Left lung (tissue), 10 donors: ENCODE results near the gene STK11. TPM values are rescaled to one million over a fixed set of nuclear protein-coding genes. Genes with fewer than 3 reads are reported as not detected.

Experiments used
- ATAC-seq: fragments of 200-7000 bp; cut with Tn5 transposase; one replicate; pipeline ENCODE4 v1.9.1; 2020; ENCODE audit warnings: moderate library complexity
- DNase-seq, 4 donors: peaks; one replicate each; pipeline ENCODE4 v3.0.0-alpha.2; 2013 to 2020
- H3K27ac ChIP-seq, 2 donors: fragments of 200-600 bp; sonication (generic) in 1 of 2; one replicate each; pipeline versions ENCODE4 v1.5.0 to v1.8.0; 2020 to 2021
- H3K27me3 ChIP-seq, 2 donors: fragments of 200-600 bp; sonication (generic) in 1 of 2; one replicate each; pipeline versions ENCODE4 v1.5.0 to v1.8.0; 2020 to 2021
- H3K36me3 ChIP-seq, 2 donors: fragments of 200-600 bp; sonication (generic) in 1 of 2; one replicate each; pipeline versions ENCODE4 v1.5.0 to v1.8.0; 2020 to 2021
- H3K4me1 ChIP-seq, 2 donors: fragments of 200-600 bp; one replicate each; pipeline ENCODE4 v1.8.0; 2021
- H3K4me3 ChIP-seq, 2 donors: fragments of 200-600 bp; sonication (generic) in 1 of 2; one replicate each; pipeline versions ENCODE4 v1.5.0 to v1.8.0; 2020 to 2021; ENCODE audit warnings: mild to moderate bottlenecking in 1 of 2
- H3K9me3 ChIP-seq, 2 donors: fragments of 200-600 bp; sonication (generic) in 1 of 2; one replicate each; pipeline versions ENCODE4 v1.5.0 to v1.8.0; 2020 to 2021
- intact Hi-C, 2 donors: fragments of 100-400 bp; cut with DNase I; formaldehyde crosslinking; loops; one replicate each; pipeline versions ENCODE4 v1.11.2 to v1.14.2; 2022
- polyA plus RNA-seq, 6 donors: library from polyadenylated mRNA; unstranded; fragments of 120-200 nt; gene quantifications; one replicate each; pipeline ENCODE4 v1.2.1, GENCODE V29; 2013; ENCODE audit not compliant: insufficient read length in 6 of 6
- total RNA-seq, 2 donors: library from RNA; stranded (reverse); fragmentation: NEBNext Ultra II Directional; extraction: Animal tissue kit (Norgen Biotek cat#: 25700); gene quantifications; one replicate each; pipeline ENCODE4 v1.2.1, GENCODE V29; 2021
- TF ChIP-seq, protein P1 (sequence below), 2 donors: fragments of 200-600 bp; sonication (generic) in 1 of 2; IDR thresholded peaks; one replicate each; pipeline versions ENCODE4 v1.5.0 to v1.8.0; 2021; ENCODE audit warnings: antibody characterized with exemption in 2 of 2
- donor health status: DM: no; HTN: yes; CAD: no.
- donor health status: DM: no; HTN: no; CAD: no.

Gene STK11
- total and polyA plus RNA-seq, 8 donors: 42.6 to 58.4 (median 51.1) TPM

GRCh38 chr19:1250437-1251260, 45.1 kb downstream of the STK11 start:
- H3K27ac ChIP-seq: peak overlapping the region; percentile 97 to 99
- intact Hi-C loops: no loop called here
- DNase-seq (peak in 2 of 4 donors; percentile 60 to 84), ATAC-seq (no peak)
- TF ChIP-seq, protein P1, sequence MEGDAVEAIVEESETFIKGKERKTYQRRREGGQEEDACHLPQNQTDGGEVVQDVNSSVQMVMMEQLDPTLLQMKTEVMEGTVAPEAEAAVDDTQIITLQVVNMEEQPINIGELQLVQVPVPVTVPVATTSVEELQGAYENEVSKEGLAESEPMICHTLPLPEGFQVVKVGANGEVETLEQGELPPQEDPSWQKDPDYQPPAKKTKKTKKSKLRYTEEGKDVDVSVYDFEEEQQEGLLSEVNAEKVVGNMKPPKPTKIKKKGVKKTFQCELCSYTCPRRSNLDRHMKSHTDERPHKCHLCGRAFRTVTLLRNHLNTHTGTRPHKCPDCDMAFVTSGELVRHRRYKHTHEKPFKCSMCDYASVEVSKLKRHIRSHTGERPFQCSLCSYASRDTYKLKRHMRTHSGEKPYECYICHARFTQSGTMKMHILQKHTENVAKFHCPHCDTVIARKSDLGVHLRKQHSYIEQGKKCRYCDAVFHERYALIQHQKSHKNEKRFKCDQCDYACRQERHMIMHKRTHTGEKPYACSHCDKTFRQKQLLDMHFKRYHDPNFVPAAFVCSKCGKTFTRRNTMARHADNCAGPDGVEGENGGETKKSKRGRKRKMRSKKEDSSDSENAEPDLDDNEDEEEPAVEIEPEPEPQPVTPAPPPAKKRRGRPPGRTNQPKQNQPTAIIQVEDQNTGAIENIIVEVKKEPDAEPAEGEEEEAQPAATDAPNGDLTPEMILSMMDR (IDR thresholded peaks at IDR 0.05): no peak
- no peaks in the 10 kb centered on the region for H3K27me3 ChIP-seq
- H3K4me1 ChIP-seq: peaks cover 15 to 57% of the 10 kb centered on the region in 2 donors
- H3K9me3 ChIP-seq: no peaks in the 10 kb centered on the region
- H3K4me3 ChIP-seq: peak overlapping the region; percentile 78 to 99
- H3K36me3 ChIP-seq: peaks cover 7 to 46% of the 10 kb centered on the region in 2 donors

GRCh38 chr19:1251330-1252220, 46.0 kb downstream of the STK11 start:
- DNase-seq: peak in 2 of 4 donors; percentile 90 to 95
- no peaks in the 10 kb centered on the region for H3K27me3 ChIP-seq
- peaks cover 15 to 57% of the 10 kb centered on the region in 2 donors for H3K4me1 ChIP-seq
- no peaks in the 10 kb centered on the region for H3K9me3 ChIP-seq
- TF ChIP-seq, protein P1 (IDR thresholded peaks at IDR 0.05): no peak
- H3K27ac ChIP-seq: peak overlapping the region; percentile 97 to 99
- intact Hi-C loops: no loop called here
- ATAC-seq: peak; percentile 1
- H3K4me3 ChIP-seq: peak overlapping the region; percentile 78 to 99
- peaks cover 9 to 55% of the 10 kb centered on the region in 2 donors for H3K36me3 ChIP-seq

DNA sequence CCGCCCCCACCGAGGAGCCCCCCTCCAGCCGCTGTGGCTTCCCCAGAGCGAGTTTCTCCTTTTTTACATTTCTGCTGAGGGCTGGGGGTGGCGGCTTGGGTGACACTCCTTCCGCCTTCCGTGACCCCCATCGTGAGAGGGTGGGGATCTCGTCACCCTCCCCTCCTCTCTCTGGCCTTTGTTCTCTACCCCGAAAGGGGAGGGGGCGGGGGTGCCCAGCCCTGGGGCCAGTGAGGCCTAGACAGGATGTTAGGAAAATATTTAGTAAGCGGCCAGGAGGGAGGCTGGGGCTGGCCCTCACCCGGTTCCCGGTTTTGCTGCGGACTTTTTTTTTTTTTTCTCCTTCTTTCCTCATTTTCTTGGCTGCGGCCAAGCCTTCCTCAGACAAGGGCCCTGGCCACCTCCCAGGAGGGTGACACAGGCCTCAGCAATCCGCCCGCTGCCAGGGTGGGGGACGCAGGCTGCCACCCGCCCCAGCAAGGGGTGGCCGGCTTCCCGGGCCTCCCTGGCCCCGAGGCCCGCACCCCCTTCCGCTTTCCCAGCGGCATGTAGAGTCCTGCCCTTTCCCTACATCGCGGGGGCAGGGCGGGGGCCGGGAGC, 46.7 kb downstream of the STK11 start:
- intact Hi-C loops: no loop called here
- DNase-seq: peak in 3 of 4 donors; percentile 93 to 96 (median 93)
- TF ChIP-seq, protein P1 (IDR thresholded peaks at IDR 0.05): peak in 1 of 2 donors; percentile 14
- Histone ChIP-seq H3K36me3 (peaks cover 9 to 62% of the 10 kb centered on the region in 2 donors), H3K4me1 (peaks cover 15 to 57% of the 10 kb centered on the region in 2 donors), H3K27ac (peak overlapping the region; percentile 97 to 99), H3K9me3 (no peaks in the 10 kb centered on the region), H3K4me3 (peak overlapping the region; percentile 78 to 99), H3K27me3 (no peaks in the 10 kb centered on the region)
- ATAC-seq: peak; percentile 37

DNA sequence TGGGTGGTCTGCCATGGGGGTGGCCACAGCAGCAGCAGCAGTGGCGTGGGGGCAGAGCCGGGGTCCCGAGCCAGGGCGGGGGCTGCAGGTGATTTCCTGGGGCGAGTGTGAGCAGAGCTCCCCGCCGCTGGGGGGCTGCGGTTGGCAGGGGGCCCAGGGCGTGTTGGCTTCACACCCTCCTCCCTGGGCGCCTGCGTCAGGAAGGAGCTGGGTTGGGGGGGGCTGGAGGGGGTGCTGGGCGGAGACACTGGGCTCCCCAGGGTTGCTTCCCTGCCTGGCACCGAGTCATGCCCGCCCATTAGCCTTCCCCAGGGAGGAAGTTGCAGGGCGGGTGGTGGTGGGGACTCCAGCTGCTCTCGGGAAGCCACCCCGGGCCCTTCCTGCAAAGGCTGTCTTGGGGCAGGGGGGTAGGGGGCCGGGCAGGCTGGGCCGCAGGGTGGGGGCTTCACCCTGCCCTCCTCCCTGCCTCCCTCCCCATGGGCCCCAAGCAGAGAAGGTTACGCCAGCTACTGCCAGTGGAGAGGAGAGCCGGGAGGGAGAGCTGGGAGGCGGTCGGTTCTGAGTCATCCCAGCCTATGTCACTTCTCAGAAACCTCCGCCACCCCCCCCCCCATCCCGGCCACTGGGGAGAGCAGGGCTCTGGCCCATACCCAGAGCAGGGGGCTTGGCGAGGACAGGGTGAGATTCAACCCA, 47.4 kb downstream of the STK11 start:
- Histone ChIP-seq H3K36me3 (peaks cover 9 to 69% of the 10 kb centered on the region in 2 donors), H3K27me3 (no peaks in the 10 kb centered on the region), H3K4me3 (peak overlapping the region; percentile 78 to 99), H3K27ac (peak overlapping the region; percentile 97 to 99), H3K4me1 (peaks cover 20 to 57% of the 10 kb centered on the region in 2 donors), H3K9me3 (no peaks in the 10 kb centered on the region)
- peak in 3 of 4 donors; percentile 83 to 98 (median 95) for DNase-seq
- ATAC-seq: peak; percentile 51
- intact Hi-C loops: no loop called here
- TF ChIP-seq, protein P1 (IDR thresholded peaks at IDR 0.05): no peak
